ENCODE results near the gene MCC.

- no peak for TF ChIP-seq EZH2phosphoT487 (IDR thresholded peaks at IDR 0.05; ENCODE audit: borderline replicate concordance, low read length)
- TF ChIP-seq CTCF (conservative IDR thresholded peaks at IDR 0.05; ENCODE audit: low read depth, low read length), result no peak
Measured at GRCh38 chr5:113311301-113311700, 177.0 kb downstream of the MCC start.

All from PC-3 (cell line).